Measurements from ENCODE around the gene DOCK2.

DNA sequence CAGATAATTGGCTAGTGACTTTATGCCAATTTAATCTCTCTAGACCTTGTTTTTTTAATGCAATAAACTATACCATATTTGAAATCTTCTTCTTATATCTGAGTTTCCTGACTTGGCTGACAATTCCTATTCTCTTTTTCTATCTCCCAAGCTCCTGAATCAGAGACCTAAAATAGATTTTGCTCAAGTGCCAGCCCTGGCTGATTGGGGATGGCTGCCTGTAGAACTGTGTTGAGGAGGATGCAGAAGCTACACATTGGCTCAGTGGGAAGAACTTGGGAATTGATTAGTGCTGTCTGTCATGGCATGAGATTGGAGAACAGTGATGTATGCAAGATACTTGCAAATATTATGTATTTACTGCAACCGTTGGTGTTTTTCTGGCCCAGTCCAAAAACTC lies 210.4 kb downstream of the DOCK2 start:
- TF ChIP-seq, protein P1, sequence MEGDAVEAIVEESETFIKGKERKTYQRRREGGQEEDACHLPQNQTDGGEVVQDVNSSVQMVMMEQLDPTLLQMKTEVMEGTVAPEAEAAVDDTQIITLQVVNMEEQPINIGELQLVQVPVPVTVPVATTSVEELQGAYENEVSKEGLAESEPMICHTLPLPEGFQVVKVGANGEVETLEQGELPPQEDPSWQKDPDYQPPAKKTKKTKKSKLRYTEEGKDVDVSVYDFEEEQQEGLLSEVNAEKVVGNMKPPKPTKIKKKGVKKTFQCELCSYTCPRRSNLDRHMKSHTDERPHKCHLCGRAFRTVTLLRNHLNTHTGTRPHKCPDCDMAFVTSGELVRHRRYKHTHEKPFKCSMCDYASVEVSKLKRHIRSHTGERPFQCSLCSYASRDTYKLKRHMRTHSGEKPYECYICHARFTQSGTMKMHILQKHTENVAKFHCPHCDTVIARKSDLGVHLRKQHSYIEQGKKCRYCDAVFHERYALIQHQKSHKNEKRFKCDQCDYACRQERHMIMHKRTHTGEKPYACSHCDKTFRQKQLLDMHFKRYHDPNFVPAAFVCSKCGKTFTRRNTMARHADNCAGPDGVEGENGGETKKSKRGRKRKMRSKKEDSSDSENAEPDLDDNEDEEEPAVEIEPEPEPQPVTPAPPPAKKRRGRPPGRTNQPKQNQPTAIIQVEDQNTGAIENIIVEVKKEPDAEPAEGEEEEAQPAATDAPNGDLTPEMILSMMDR (tag by site-specific recombination; IDR thresholded peaks at IDR 0.05), result no peak
- no peak for TF ChIP-seq ZBTB17 (tag by site-specific recombination; IDR thresholded peaks at IDR 0.05)
- TF ChIP-seq ZNF10 (tag by site-specific recombination; IDR thresholded peaks at IDR 0.05), result no peak
- no peak for TF ChIP-seq MEIS1 (CRISPR knock-in tag; IDR thresholded peaks at IDR 0.05; ENCODE audit: borderline replicate concordance)
- TF ChIP-seq, protein P2, sequence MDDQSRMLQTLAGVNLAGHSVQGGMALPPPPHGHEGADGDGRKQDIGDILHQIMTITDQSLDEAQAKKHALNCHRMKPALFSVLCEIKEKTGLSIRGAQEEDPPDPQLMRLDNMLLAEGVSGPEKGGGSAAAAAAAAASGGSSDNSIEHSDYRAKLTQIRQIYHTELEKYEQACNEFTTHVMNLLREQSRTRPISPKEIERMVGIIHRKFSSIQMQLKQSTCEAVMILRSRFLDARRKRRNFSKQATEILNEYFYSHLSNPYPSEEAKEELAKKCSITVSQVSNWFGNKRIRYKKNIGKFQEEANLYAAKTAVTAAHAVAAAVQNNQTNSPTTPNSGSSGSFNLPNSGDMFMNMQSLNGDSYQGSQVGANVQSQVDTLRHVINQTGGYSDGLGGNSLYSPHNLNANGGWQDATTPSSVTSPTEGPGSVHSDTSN (CRISPR knock-in tag; IDR thresholded peaks at IDR 0.05), result no peak
- no peak for TF ChIP-seq MZF1 (tag by site-specific recombination; IDR thresholded peaks at IDR 0.05; ENCODE audit: borderline replicate concordance)
- TF ChIP-seq ZNF221 (tag by site-specific recombination; IDR thresholded peaks at IDR 0.05; ENCODE audit: borderline replicate concordance), result no peak
- TF ChIP-seq YY1 (tag by site-specific recombination; IDR thresholded peaks at IDR 0.05), result no peak

Measured in HEK293 (cell line).